Activated CD4-positive, CD25-positive, alpha-beta regulatory T cell (primary cell): ENCODE results near the gene SNRPN.
"Not testable (repeated sequence)": the region's sequence is repeated elsewhere in the genome, so short reads cannot be mapped to it uniquely, and the experiment has no call there.

ENCODE experiments used
- DNase-seq, 4 experiments: peaks; one replicate each; lab custom pipeline; 2025; lab: John Stamatoyannopoulos, UW

The SNRPN gene

DNA sequence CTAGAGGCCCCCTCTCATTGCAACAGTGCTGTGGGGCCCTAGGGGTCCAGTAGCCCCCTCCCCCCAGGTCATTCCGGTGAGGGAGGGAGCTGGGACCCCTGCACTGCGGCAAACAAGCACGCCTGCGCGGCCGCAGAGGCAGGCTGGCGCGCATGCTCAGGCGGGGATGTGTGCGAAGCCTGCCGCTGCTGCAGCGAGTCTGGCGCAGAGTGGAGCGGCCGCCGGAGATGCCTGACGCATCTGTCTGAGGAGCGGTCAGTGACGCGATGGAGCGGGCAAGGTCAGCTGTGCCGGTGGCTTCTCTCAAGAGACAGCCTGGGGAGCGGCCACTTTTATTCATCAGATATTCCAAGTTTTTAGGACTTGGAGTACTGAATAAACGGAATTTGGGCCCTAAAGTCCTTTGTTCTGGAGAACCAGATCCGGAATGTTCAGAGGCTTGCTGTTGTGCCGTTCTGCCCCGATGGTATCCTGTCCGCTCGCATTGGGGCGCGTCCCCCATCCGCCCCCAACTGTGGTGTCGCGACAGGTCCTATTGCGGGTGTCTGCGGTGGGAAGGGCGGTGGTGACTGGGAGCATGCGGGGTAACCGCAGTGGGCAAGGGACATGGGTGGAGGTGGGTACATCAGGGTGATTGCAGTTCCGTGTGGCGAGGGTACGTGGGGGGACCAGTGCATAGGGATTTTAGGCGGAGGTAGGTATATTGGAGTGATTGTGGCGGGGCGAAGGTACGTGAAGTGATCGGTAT lies at the start of gene SNRPN, which contains the start of gene SNURF:
SNRPN (plus strand) TSS at position 205 of the 748 bp plus-strand sequence. CDS start 19,467 bp downstream, outside the sequence.
SNURF (plus strand) TSS at position 205 of the 748 bp plus-strand sequence; CDS start at position 267, 62 bp downstream.
- DNase-seq: peak; percentile 6 to 35 (median 32)

DNA sequence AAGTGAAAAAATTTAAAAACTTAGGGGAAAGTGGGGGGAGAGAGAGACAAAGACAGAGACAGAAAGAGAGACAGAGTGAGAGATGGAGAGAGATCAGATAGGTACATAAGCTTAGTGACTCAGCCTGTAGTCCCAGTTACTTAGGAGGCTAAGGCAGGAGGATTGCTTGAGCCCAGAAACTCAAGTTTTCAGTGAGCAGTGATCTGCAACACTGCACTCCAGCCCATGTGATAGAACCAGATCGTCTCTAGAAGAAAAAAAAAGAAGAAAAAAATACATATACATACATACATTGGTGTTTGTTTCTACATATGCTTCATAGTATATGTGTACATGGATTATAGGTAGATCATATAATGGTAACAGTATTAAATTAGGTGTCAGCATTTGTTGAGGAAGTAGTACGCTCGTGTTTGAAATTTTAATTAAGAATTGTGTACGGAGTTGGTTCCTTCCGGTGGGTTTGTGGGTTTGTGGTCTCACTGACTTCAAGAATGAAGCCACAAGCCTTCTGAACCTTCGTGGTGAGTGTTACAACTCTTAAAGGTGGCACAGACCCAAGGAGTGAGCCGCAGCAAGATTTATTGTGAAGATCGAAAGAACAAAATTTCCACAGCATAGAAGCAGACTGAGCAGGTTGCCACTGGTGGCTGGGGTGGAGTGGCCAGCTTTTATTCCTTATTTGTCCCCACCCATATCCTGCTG lies 38.3 kb upstream of the SNRPN start:
- DNase-seq: no peak

DNA sequence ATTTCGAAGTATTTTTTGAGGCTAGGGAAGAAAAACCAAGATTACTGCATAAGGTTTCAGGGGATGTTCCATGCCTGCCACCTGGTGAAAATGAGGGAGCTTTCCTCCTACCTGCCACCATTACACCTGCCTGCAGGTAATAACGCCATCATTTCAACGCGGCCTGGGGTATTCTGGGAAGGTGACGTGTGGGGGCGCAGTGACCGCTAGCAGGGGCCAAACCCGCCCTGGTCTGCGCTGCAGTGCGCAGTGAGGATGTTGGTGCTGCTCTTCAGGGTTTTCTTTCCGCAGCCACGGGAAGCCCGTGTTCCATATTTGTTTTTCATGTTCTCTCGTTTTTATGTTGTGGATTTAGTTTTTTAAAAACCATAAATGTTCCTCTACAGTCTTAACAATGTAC lies 37.4 kb upstream of the SNRPN start:
- no peak for DNase-seq

DNA sequence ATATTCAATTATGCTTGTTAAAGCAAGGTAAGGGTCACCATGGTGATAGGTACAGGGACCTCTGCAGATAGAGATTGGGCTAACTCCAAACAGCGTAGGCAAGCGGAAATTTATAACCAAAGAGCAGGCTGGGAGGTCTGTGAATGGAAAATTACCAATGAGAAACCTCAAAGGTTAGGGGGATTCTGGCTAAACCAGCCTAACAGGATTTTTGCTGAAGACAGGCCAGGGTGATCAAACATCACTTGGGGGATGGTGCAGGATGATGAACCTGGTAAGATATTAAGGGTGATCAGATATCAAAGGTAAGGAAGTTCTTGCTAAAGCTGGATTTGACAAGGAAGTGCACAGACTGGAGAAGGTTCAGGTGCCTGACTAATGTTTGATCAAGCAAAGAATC lies 35.3 kb upstream of the SNRPN start:
- no peak for DNase-seq

DNA sequence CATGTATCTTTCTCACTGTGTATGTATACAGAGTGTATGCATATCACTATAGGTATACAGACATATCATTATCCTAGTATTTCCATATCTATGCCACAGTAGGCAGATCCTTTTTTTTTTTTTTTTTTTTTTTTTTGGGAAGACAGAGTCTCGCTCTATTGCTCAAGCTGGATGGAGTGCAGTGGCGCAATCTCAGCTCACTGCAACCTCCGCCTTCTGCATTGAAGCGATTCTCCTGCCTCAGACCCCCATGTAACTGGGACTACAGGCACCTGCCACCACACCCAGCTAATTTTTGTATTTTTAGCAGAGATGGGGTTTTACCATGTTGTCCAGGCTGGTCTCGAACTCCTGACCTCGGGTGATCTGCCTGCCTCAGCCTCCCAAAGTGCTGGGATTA lies 32.0 kb upstream of the SNRPN start:
- not testable (repeated sequence) for DNase-seq

DNA sequence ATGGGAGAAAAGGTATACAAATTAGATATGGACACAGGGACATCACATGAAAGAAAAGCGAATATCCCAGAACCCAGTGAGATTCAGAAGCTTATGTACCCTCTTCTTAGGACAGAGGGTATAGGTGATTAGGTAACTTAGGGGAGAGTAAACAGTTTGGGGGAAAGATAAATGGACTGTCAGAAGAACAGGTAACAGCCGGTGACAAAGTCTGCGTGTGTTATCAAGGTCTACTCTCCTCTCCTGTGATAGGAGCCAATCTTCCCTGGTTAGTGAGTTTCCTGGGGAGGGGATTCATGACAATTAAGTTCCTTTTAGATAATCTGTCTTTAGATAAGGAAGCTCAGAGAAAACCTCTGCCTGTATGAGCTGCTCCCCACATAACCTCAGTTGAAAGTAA lies 30.6 kb upstream of the SNRPN start:
- DNase-seq: no peak

DNA sequence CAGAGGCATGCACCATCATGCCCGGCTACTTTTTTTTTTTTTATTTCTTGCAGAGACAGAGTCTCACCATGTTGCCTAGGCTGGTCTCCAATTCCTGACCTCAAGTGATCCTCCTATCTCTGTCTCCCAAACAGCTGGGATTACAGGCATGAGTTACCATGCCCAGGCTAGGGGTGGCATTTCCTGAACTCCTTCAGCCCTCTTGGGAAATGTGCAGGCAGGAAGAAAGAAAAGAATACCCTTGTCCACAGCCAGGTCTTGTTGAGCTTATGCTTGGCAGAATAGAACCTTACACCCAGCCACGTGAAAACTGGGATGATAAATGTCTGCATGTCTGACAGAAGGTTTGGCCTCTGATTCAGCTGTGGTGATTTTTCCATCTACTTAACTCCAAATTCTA lies 30.2 kb upstream of the SNRPN start:
- no peak for DNase-seq

DNA sequence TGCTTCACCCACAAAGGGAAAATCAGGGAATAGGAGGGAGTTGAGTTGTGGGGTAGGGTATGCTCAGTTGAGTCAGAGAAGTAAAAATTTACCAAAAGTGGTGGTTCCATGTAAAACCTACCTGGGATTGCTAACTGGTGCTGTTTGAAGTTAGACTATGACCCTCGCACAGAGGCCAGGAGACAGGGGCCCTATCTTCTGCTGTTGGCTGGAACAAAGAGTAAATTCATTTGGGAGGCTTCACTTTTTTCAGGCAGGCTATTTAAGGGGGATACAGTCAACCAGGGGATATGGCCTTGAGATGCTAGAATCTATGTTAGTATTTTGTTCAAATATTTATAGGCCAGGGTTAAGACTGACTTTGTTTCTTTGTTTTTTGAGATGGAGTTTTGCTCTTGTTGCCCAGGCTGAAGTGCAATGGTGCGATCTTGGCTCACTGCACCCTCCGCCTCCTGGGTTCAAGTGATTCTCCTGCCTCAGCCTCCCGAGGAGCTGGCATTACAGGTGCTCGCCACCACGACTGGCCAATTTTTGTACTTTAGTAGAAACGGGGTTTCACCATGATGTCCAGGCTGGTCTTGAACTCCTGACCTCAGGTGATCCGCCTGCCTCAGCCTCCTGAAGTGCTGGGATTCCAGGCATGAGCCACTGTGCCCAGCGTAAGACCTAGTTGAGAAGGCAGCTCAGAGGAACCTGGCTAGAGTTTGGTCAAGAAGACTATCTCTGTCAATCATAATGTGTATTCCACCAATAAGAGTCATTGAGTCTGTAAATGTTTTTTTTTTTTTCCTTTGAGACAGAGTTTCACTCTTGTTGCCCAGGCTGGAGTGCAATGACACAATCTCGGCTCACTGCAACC lies 22.7 kb upstream of the SNRPN start:
- not testable (repeated sequence) for DNase-seq

DNA sequence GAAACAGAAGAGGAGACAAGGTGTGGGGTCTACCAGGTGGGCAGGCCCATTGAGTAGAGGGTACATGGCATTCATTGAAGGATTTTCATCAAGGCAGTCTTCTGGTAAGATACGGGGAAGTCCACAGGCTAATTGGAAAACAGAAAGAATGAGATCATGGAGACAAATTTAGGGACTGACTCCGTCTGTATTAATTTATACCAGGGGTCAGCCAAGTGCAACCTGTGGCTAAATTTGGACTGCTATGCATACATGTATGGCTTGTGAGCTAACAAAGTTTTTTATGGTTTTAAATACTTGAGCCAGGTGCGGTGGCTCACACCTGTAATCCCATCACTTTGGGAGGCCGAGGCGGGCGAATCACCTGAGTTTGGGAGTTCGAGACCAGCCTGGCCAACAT lies 21.1 kb upstream of the SNRPN start:
- no peak for DNase-seq

DNA sequence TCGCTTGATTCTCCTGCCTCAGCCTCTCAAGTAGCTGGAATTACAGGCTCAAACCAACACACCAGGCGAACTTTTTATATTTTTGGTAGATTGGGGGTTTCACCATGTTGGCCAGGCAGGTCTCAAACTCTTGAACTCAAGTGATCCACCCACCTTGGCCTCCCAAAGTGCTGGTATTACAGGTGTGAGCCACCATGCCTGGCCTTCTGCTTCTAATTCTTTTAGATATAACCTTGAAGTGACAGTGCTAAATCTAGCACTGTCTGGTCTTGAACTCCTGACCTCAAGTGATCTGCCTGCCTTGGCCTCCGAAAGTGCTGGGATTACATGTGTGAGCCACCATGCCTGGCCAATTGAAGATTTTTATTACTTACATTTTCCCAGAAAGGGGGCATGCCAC lies 16.6 kb upstream of the SNRPN start:
- DNase-seq: not testable (repeated sequence)

DNA sequence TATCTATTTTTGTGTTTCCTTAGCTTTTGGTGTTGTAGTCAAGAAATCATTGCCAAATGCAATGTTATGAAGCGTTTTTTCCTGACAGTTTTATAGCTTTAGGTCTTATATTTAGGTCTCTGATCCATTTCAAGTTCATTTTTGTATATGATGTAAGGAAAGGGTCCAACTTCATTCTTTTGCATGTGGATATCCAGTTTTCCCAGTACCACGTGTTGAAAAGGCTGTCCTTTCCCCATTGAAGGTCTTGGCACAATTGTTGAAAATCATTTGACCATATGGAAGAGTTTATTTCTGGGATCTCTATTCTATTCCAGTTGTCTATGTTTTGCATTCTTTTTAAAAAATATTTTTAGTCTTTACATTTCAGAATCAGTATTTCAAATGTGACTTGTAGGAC lies 14.6 kb upstream of the SNRPN start:
- DNase-seq: no peak

DNA sequence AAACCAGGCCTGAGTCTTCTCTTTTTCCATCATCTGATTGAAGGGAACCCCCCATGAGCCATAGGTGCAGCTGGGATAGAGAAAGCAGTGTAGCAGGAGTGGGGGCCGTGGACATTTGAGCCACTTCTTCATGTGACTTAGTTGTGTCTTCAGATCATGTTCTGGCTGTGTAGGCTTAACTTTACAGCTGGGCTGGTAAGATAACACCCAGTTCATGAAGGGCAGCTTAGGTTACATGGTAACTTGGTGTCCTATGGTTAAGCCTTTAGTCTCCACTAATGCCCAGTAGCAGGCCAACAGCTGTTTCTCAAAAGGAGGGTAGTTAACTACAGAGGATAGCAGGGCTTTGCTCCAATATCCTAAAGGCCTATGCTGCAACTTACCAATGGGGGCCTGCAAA lies 11.4 kb upstream of the SNRPN start:
- DNase-seq: no peak

DNA sequence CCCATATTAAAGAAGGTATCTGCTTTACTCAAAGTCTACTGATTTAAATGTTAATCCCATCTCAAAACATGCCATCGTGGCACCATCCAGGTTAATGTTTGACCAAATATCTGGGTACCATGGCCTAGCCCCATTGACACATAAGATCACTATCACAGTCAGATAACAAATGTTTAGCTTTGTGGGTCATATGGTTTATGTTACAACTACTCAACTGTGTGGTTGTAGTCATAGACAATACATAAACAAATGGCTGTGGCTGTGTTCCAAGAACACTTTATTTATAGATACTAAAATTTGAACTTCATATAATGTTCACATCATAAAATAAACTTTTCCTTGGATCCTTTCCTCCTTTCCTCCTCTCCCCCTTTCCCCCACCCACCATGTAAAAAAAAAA lies 9.8 kb upstream of the SNRPN start:
- no peak for DNase-seq

DNA sequence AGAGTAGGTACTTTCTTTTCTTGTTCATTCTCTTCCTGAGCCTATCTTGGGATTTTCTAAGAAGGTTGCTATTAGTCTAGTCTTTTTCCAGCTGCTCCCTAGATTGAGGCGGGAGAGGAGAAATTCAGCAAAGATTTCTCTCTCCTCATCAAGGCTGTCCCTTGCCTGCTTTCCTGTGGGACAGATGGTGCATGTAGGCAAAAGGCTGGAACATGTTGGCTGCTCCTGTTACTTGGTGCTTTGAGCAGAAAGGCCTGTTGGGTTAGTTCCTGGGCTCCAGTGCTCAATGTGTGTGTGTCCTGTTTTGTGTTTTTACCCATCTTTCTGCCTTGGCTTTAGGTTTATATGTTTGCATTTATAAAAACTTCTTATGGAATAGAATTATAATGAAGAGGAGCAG lies 9.1 kb upstream of the SNRPN start:
- DNase-seq: no peak

DNA sequence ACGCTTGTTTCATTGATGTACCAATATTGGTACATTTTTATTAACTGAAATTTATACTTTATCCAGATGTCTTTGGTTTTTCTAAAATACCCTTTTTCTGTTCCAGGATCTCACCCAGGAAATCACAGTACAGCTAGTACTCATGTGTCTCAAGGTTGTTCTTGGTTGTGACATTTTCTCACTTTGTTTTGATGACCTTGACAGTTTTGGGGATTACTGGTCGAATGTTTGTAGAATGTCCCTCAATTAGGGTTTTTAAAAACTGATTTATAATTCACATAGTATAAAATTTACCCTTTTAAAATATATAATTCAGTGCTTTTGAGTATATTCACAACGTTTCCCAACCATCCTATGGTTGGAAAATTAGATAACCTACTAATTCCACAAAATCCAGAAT lies 6.3 kb upstream of the SNRPN start:
- no peak for DNase-seq

DNA sequence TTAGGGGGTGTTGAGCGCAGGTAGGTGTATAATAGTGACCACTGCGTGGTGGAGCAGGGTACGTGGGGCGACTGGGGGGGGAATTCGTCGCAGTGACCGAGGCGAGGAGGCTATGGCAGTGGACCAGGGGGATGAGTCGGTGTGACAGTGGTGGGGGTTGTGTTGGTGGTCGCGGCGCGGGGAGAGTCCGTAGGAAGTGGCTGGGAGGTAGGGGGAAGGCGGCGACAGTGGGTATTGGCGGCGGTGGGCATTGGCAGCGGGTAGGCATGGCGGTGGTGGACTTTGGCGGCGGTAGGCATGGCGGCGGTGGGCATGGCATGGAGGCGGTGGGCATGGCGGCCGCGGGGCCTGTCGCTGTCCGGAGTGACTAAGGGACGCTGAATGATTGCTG lies 739 bp downstream of the SNRPN start:
- DNase-seq: peak in 1 of 4 experiments; percentile 4

DNA sequence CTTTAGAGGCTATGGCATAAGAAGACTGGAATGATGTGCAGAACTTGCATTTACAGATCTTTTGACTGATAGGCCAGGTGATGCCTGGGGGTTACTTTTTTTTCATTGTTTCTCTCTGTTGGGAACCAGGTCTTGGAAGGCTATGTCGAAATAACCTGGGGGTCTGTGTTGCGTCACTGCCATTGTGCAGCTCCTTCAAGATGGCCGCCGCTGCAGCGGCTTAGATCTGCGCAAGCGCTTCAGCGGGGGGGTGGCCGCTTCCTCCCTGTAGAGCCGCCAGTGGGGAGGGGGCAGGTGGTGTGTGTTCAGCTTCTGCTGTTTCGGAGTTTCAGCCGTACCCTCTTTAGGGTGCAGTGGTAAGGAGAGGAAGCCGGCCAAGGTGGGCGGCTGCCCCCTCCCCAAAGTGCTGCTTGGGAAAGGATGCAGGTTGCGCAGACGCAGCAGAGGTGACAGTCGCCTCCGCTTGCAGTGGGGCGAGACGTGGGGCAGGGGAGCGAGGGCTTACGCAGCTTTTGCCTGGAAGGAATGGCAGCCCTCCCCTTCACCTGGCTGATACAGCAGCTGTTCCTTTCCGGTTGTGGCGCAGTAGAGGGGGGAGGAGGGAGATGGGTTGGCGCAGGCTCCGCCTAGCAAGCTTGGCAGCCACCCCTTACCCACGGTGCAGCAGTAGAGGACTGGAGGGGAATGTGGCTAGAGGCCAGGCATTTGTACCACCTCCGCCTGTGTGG lies 1.5 kb downstream of the SNRPN start:
- DNase-seq: peak; percentile 22 to 57 (median 44)

DNA sequence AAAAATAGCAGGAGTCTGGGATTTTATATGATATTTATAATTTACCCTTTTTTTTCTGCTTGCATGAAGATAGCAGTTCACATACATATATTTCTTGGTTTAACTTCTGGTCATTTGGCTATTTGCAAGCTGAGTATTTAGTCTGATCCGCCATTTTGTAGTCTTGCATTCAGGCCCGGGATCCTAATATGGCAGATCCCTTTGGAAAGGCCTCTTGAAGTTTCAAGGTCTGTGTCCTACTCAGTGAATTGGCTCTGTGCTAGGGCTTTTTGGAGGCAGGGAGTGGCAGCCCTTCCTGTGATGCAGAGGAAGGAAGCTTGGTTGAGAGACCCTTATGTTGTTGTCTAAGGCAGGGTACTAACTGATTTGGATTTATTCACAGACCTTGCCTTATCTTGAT lies 2.9 kb downstream of the SNRPN start:
- no peak for DNase-seq

DNA sequence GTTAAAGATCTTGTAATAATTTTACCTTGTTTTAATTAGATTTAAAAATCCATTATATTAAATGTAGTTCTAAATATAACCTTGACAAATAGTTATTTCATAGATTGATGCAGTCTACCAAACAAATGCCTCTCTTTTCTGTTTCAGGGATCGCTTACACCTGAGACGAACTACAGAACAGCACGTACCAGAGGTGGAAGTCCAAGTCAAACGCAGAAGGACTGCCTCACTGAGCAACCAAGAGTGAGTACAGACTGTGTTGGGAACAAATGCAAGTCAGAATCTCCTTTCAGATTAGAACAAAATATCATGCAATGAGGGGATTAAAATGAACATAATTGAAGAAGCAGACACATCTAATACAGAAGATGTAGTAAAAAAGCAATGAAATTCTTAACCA lies 7.2 kb downstream of the SNRPN start:
- no peak for DNase-seq

DNA sequence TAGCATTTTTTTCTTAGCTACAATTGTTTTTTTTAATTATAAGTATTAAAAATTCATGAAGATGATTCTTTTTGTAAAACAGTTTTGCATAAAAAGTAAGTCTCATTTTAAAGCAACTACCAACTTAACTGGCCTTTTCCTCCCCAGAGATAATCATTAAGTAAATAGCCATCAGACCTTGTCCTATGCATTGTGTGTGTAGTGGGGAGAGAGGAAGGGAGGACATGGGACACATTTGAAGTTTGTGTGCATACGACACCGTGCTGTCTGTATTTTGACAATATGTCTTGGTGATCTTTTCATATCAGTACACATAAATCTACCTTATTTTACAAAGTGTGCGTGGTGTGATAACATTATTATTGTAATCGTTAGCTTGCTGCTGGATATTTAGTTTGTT lies 8.1 kb downstream of the SNRPN start:
- DNase-seq: no peak

DNA sequence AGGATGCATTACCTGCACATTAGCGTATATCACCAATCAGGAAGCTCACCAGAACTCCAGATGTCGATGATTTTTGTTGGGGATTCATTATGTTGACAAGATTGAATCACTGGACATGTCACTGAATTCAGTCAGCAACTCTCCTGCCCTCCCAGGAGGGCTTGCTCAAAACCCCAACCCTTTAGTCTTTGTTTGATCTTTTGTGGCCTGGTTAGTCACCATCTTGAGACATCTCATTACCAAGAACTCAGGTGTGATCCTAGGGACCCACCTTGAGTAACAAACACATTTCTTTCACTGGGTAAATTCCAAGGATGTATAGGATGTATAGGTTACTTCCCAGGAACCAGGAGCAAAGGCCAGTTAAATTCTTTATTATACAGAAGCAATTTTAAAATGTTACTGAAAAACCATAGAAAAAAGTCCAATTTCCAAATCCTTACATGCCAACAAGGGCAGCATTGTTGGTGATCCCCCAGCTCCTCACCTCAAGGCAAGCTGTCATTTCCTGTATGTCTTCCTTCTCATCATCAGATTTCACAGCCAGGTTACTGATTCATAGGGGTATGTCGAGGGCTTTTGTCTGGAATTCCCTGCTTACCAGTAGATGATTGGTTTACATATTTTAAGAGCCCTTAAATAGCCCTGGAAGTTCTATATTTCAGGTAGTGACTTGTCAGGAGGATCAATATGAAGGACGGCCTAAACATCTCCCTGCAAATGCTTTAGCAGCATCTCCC lies 11.7 kb downstream of the SNRPN start:
- no peak for DNase-seq
